Activated CD4-positive, alpha-beta T cell treated with anti-CD3 and anti-CD28 coated beads, Interleukin-2, amount 50 U/mL, for 4 hours (primary cell): ENCODE results near the gene SCPEP1.
"Not testable (repeated sequence)": the region's sequence is repeated elsewhere in the genome, so short reads cannot be mapped to it uniquely, and the experiment has no call there.

Experiments
- DNase-seq, 2 experiments: peaks; one replicate each; pipeline ENCODE4 v3.0.0-alpha.2; 2020

SCPEP1 gene

DNA sequence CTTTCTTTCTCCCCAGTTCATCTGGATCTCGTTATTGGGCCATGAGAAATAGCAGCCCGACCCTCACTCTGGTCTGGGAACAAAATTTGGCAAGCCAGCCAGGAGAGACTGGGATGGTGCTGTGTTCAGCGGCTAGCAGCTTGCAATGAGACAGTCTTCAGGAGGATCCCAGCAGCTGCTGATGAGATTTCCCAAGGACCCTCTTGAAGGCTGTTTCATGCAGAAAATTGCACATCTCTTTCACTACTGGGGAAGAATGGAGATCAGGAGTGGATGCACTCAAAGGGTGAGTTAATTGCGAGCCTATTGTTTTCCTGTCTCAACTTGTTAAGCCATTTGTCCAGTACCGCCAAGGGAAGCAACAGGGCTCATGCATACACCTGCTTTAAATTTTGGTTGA is 11.6 kb upstream of the SCPEP1 start:
- no peak for DNase-seq

- DNase-seq: no peak
Measured at GRCh38 chr17:56970974-56971373, 7.0 kb upstream of the SCPEP1 start.

DNA sequence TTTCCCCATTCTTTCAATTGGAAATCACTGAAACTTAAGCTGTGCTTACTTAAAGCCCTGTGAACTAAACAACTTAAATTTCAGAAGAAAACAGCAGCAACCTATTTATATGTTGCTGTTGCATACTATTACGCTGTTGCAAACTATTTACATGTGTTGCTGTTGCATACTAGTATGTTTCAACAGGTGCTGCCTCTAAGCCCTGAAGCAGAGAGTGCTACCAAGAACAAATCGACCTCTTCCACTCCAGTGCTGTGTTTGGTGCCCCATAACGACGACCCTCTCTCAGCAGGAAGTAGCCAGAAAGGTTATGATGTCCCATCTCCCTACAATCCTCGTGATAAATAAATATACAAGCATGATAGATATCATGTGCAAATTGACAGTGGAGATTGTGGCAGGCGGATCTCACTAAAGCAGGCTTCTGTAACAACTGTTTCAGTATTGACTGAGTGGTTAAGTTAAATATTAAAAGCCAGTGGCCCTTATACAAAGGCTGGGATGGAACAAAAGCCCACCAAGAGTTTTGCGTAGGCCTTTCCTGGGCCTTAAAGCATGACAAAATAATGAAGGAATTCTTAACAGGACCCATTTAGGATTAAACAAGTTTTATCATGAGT is 5.7 kb upstream of the SCPEP1 start:
- no peak for DNase-seq

DNA sequence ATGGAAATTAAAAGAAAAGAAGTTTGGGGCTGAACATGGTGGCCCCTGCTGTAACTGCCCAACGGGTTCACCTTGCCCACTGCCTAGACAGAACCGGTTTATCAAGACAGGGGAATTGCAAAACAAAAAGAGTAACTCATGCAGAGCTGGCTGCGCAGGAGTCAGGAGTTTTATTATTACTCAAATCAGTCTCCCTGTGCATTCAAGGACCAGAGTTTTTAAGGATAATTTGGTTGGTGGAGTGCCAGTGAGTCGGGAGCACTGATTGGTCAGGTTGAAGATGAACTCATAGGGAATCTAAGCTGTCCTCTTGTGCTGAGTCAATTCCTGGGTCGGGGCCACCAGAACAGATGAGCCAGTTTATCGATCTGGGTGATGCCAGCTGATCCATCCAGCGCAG is 4.4 kb upstream of the SCPEP1 start:
- DNase-seq: no peak

- no peak for DNase-seq
Measured at GRCh38 chr17:56974055-56974454, 3.9 kb upstream of the SCPEP1 start.

DNA sequence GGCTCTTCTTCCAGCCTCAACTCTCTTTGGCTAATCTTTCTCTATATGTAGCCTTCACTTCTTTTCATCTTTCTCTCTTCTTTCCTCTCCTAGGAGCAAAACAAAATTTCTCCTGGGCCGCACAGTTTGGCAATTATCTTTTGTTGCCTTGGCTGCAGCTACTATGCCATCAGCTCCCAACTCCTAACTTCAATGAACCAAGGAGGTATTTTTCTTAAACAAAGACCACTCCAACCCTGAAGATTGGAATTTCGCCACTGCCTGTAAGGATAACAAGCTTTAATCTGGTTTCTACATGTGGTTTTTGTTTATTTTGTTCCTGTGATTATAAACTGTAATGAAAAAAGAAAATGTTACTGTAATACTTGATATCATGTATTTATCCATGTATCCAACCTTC is 2.3 kb upstream of the SCPEP1 start:
- DNase-seq: no peak

DNA sequence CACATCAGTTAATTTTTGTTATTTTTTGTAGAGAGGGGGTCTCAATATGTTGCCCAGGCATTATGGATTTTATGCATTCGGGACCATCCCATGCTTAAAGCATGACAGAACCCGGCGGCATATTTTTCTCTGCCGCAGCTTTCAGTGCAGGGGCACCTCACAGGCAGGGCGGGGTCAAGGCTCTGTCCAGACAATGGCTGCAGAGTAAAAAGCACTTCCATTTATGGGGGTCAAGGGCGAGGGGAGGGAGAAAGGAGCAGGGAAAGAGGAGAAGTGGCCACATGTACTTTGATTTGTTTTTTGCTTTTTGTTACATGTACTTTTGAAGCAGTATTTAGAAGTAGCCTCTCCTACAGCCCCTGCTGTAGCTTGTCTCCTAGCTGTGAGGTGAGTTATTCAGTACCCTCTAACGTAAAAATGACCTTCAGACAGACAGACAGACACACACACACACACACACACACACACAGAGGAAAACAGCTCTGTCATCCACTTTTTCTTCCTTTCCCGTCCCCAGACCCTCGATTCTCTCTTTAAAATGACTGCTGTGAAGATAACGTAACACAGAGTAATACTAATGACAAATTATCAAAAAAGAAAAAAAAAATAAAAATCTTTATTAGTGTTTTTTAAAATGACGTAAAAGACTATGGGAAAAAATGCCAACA is 856 bp upstream of the SCPEP1 start:
- no peak for DNase-seq

DNA sequence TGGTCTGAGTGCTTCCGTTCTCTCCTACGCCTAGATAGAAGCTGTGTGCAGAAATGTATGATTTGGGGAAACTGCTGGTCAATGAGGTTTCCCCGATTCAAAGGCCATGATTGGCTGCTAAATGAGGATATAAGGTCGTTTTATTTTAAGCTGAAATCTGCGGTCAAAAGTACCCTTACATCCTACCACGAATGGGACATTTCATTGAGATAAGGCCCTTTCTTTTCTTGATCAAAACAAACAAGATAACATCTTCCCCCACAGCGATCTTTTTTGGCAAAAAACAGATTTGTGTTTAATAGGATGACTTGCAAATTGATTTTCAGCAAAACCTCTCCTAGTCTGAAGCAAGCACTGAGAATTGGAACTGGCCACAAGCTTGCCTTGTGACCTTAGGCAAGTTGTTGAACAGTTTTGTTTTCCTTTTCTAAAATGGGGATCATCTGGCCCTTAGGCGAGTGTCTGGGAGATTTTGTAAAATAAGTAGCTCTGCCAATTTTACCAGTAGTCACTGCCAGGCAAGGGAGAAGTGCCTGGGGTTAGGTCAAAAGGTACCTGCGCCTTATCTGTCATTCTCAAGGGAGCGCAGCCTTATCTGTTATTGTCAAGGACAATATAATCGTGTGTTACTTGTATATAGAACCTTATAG is 635 bp downstream of the SCPEP1 start:
- DNase-seq: no peak

- DNase-seq: no peak
Measured at GRCh38 chr17:56979091-56979480, 1.2 kb downstream of the SCPEP1 start.

- not testable (repeated sequence) for DNase-seq
Measured at GRCh38 chr17:56980526-56980925, 2.6 kb downstream of the SCPEP1 start.

DNA sequence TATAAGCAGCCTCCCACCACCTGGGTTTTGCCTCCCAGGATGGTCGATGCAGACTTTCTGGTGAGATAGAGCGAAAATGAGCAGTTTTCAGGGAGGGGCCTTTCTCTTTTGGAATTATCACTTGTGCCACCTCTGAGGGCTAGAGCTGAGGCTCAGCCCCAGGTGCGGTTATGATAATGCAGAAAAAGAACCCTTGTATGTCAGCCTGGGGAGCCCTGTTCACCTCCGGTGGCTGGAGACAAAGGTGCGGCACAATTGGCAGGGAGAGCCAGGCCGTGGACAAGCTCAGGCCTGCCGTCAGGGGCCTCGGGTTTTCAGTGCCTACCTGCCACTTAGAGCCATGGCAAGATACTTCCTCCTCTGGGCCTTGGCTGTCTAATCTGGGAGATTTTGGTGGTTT is 4.4 kb downstream of the SCPEP1 start:
- DNase-seq: no peak

DNA sequence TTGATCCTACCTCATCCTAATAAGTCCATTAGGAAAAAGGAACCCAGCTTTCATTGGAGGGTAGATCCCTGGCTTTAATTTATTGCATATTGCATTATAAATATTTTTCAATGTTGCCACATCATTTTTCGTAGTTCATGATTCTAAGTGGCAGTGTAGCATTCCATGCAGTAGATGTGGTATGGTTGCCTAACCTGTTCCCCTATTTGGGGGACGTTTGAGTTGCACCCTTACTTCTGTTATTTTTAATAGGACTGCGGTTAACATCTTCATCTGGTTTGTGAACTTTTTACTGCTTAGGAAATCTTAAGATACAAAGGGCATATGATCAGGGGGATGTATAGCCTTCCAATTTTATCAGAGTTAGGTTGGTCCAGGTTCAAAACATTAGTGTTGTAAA is 5.4 kb downstream of the SCPEP1 start:
- no peak for DNase-seq

GRCh38 chr17:56985371-56986162 is 7.6 kb downstream of the SCPEP1 start:
- no peak for DNase-seq

- no peak for DNase-seq
Measured at GRCh38 chr17:56987283-56987834, 9.4 kb downstream of the SCPEP1 start.

- no peak for DNase-seq
Measured at GRCh38 chr17:56988901-56989572, 11.1 kb downstream of the SCPEP1 start.

DNA sequence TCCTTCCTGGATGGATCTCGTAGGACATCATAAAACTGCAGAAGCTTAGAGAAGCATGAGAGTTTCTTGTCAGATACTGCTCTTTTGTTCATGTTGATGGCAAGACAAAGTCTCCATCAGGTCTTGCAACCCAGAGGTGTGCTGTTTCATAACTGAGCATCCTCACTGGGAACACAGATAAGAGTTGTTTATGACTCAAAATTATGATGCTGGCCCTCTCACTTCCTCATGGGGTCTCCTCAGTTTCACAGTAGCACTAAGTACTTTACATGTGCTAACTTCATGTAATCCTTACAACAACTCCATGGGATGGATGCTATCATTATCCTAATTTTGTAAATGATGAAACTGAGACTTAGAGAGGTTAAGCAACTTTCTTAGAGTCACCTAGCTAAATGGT is 14.4 kb downstream of the SCPEP1 start:
- no peak for DNase-seq

- DNase-seq: no peak
Measured at GRCh38 chr17:56994009-56994792, 16.3 kb downstream of the SCPEP1 start.

DNA sequence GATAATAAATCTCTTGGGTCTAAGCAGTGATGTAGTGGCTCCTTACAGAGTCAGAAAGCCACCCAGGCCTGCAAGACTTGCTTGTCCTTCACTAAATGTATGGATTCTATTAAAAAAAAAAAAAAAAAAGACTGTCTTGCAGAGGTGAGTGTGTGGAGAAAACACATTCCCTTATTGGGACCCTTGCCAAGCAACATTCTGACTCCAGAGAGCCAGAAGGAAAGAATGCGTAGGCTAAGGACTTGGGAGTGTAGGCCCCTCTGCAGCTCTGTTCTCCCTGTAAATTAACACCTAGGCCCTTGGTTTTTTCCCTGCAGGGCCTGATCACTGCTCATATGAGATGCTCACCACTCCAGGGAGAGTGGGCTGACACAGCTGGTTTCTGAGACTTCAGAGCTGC is 17.8 kb downstream of the SCPEP1 start:
- DNase-seq: no peak

DNA sequence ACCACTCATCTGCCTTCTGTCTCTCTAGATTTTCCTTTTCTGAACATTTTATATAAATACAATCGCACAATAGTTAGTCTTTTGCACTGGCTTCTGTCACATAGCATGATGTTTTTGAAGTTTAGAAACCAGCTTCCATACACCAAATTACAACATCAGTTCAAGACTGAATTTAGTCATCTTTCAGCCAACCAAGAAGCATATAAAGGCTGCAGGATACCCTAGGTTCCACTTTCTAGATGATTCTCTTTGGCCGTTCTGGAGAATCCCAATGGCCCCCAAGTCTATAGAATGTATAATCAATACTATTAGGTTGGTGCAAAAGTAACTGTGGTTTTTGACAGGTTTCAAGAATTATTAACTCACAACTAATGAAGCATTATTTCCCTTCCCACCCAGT is 19.4 kb downstream of the SCPEP1 start:
- DNase-seq: no peak

DNA sequence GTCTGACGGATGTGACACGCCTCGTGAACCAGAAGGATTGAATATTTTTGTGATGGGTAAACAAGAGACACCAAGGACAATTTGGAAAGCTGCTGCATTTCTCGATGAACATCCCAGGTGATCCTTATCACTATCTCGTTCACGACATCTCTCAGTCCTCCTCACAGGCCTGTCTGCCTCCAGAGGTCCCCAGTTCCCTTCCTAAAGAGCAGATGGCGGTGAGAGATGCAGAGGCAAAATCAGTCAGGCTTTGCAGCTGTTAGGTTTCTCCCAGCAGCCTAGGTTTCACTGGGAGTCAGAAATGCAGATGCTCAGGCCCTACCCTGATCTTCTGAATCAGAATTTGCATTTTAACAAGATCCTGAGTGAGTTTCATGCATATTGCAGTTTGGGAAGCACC is 23.6 kb downstream of the SCPEP1 start:
- DNase-seq: no peak

DNA sequence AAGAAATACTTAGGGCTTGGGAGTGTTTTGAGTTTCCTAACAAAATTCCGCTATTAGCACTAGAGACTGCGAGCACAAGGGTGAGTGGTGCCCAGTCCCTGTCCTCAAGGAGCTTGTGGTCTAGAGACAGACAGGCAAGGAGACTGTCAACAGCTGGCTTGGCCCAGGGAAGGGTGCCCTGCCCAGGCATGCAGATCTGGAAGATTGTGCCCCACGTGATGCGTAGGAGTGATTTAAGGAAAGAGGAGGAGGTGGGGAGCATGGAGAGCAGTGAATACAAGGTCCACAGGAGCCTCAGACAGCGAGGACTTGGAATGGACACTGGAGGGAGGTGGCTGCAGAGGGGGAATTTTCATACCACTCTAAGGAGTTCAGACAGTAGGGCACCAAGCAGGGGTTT is 25.0 kb downstream of the SCPEP1 start:
- DNase-seq: no peak
